Hepatocyte (in vitro differentiated cells): ENCODE results near the gene SETX. TPM values are rescaled to one million over a fixed set of nuclear protein-coding genes. Genes with fewer than 3 reads are reported as not detected.
"Not testable (repeated sequence)": the region's sequence is repeated elsewhere in the genome, so short reads cannot be mapped to it uniquely, and the experiment has no call there.

ENCODE experiments used
- DNase-seq: peaks from one replicate; pipeline ENCODE4 v3.0.0-alpha.2; 2016; ENCODE audit warnings: low spot score
- H2AFZ ChIP-seq: fragments of 200-600 bp; sonication (generic); 2 replicates; pipeline ENCODE4 v1.6.0; 2016; ENCODE audit warnings: antibody characterized with exemption, mild to moderate bottlenecking
- H3K27ac ChIP-seq: fragments of 200-600 bp; sonication (generic); 2 replicates; pipeline ENCODE4 v1.5.1; 2016; ENCODE audit warnings: mild to moderate bottlenecking
- H3K27me3 ChIP-seq: fragments of 200-600 bp; sonication (generic); 2 replicates; pipeline ENCODE4 v1.6.1; 2016
- H3K36me3 ChIP-seq: fragments of 200-600 bp; sonication (generic); replicated peaks from 2 replicates; pipeline ENCODE4 v1.5.1; 2016; ENCODE audit warnings: low read depth; ENCODE audit not compliant: insufficient read depth
- H3K4me1 ChIP-seq: fragments of 200-600 bp; sonication (generic); 2 replicates; pipeline ENCODE4 v1.5.1; 2016; ENCODE audit warnings: mild to moderate bottlenecking, moderate library complexity; ENCODE audit not compliant: insufficient read depth
- H3K4me2 ChIP-seq: fragments of 200-600 bp; sonication (generic); 2 replicates; pipeline ENCODE4 v1.6.0; 2016
- H3K4me3 ChIP-seq: fragments of 200-600 bp; sonication (generic); 2 replicates; pipeline ENCODE4 v1.5.1; 2016; ENCODE audit warnings: mild to moderate bottlenecking
- H3K79me2 ChIP-seq: fragments of 200-600 bp; sonication (generic); 2 replicates; pipeline ENCODE4 v1.6.0; 2017; ENCODE audit warnings: mild to moderate bottlenecking
- H3K9me2 ChIP-seq: fragments of 200-600 bp; sonication (generic); replicated peaks from 2 replicates; pipeline ENCODE4 v1.6.0; 2017; ENCODE audit warnings: mild to moderate bottlenecking; ENCODE audit not compliant: insufficient read depth
- H3K9me3 ChIP-seq: fragments of 200-600 bp; sonication (generic); 2 replicates; pipeline ENCODE4 v1.5.1; 2016; ENCODE audit warnings: low read depth, mild to moderate bottlenecking
- H4K20me1 ChIP-seq: fragments of 200-600 bp; sonication (generic); 2 replicates; pipeline ENCODE4 v1.6.0; 2016; ENCODE audit warnings: mild to moderate bottlenecking; ENCODE audit not compliant: insufficient read depth, poor library complexity, severe bottlenecking
- EZH2 ChIP-seq: fragments of 200-600 bp; sonication (generic); IDR thresholded peaks from 2 replicates; pipeline ENCODE4 v1.6.1; 2016; ENCODE audit warnings: antibody characterized with exemption, mild to moderate bottlenecking, borderline replicate concordance
- EZH2phosphoT487 ChIP-seq: fragments of 200-600 bp; sonication (generic); IDR thresholded peaks from one replicate; pipeline ENCODE4 v1.6.1; 2018; ENCODE audit warnings: antibody characterized with exemption, mild to moderate bottlenecking, low read depth, moderate library complexity; ENCODE audit not compliant: unreplicated experiment, severe bottlenecking
- WGBS: methylation state at CpG from one replicate; pipeline ENCODE4 v1.1.6; 2016; ENCODE audit warnings: low lambda C conversion rate; ENCODE audit errors: missing lambda C conversion rate; 5-methylcytosine and 5-hydroxymethylcytosine counted together
- polyA plus RNA-seq: library from polyadenylated mRNA; unstranded; fragments of >200 nt; fragmentation: Nextera tagmentation; extraction: Ambion mirVana; gene quantifications from 2 replicates; pipeline ENCODE4 v1.2.1, GENCODE V29; 2016
- total RNA-seq: library from RNA; depleted of rRNA; stranded (reverse); fragments of >200 nt; gene quantifications from 2 replicates; pipeline ENCODE4 v1.2.3, GENCODE V29; 2014
- TF ChIP-seq, protein P1 (sequence below): fragments of 200-600 bp; sonication (generic); IDR thresholded peaks from 2 replicates; pipeline ENCODE4 v1.5.1; 2016; ENCODE audit warnings: antibody characterized with exemption, mild to moderate bottlenecking; ENCODE audit not compliant: poor library complexity

The SETX gene
- total and polyA plus RNA-seq, 2 experiments from 2014 or later = 12.0 to 61.0 TPM

DNA sequence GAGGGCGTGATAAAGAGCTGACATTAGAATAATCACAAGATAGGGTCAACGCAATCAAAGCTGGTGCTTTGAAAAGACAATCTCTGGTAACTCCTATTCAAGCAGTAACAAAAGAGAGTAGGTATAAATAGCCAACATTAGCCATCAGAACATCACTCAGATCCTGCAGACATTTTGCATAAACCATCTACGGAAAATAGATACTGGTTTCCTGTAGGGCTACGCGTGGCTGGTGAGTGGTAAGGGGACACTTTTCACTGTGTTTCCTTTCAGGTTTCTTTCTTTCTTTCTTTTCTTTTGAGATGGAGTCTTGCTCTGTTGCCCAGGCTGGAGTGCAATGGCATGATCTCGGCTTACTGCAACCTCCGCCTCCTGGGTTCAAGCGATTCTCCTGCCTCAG, 29.6 kb upstream of the SETX start:
- no peak overlapping the region for H3K27ac ChIP-seq
- 96% methylated on average over 8 of the region's 8 CpGs for WGBS
- H3K4me3 ChIP-seq = no peak overlapping the region
- TF ChIP-seq EZH2 (no peak), EZH2phosphoT487 (no peak)
- TF ChIP-seq, protein P1, sequence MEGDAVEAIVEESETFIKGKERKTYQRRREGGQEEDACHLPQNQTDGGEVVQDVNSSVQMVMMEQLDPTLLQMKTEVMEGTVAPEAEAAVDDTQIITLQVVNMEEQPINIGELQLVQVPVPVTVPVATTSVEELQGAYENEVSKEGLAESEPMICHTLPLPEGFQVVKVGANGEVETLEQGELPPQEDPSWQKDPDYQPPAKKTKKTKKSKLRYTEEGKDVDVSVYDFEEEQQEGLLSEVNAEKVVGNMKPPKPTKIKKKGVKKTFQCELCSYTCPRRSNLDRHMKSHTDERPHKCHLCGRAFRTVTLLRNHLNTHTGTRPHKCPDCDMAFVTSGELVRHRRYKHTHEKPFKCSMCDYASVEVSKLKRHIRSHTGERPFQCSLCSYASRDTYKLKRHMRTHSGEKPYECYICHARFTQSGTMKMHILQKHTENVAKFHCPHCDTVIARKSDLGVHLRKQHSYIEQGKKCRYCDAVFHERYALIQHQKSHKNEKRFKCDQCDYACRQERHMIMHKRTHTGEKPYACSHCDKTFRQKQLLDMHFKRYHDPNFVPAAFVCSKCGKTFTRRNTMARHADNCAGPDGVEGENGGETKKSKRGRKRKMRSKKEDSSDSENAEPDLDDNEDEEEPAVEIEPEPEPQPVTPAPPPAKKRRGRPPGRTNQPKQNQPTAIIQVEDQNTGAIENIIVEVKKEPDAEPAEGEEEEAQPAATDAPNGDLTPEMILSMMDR = no peak
- no peaks in the 10 kb centered on the region for H3K4me1 ChIP-seq
- H3K36me3 ChIP-seq = no peaks in the 10 kb centered on the region
- H3K4me2 ChIP-seq = no peak overlapping the region
- no peaks in the 10 kb centered on the region for H4K20me1 ChIP-seq
- no peaks in the 10 kb centered on the region for H3K27me3 ChIP-seq
- no peak overlapping the region for H2AFZ ChIP-seq
- DNase-seq = no peak
- H3K9me3 ChIP-seq = no peaks in the 10 kb centered on the region
- no peaks in the 10 kb centered on the region for H3K79me2 ChIP-seq
- H3K9me2 ChIP-seq = no peaks in the 10 kb centered on the region

DNA sequence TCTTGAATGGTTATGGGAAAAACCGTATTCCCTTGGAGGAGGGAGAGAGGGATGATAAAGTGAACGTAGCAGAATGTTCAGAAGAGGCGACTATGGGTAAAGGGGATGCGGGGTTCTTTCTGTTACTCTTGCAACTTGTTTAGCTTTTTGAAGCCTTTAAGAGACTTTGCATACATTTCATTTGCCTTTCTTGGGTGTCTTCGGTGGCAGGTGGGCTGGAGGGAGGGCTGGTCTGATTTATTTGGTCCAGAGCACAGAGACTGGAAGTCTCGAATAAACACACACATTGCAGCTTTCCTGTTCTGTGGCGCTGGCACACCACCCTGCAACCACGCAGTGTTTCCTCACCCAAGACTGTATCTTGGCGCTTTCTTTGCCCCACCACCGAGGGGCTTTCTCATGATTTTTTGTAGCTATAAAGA, 28.7 kb upstream of the SETX start:
- H3K9me3 ChIP-seq = no peaks in the 10 kb centered on the region
- no peak overlapping the region for H3K4me2 ChIP-seq
- no peaks in the 10 kb centered on the region for H3K9me2 ChIP-seq
- DNase-seq = no peak
- no peaks in the 10 kb centered on the region for H3K79me2 ChIP-seq
- H4K20me1 ChIP-seq = no peaks in the 10 kb centered on the region
- H3K4me1 ChIP-seq = no peaks in the 10 kb centered on the region
- H3K27ac ChIP-seq = no peak overlapping the region
- 96% methylated on average over 10 of the region's 10 CpGs for WGBS
- TF ChIP-seq EZH2phosphoT487 = no peak
- TF ChIP-seq, protein P1 = no peak
- TF ChIP-seq EZH2 = no peak
- H3K4me3 ChIP-seq = no peak overlapping the region
- no peaks in the 10 kb centered on the region for H3K36me3 ChIP-seq
- no peak overlapping the region for H2AFZ ChIP-seq
- no peaks in the 10 kb centered on the region for H3K27me3 ChIP-seq

DNA sequence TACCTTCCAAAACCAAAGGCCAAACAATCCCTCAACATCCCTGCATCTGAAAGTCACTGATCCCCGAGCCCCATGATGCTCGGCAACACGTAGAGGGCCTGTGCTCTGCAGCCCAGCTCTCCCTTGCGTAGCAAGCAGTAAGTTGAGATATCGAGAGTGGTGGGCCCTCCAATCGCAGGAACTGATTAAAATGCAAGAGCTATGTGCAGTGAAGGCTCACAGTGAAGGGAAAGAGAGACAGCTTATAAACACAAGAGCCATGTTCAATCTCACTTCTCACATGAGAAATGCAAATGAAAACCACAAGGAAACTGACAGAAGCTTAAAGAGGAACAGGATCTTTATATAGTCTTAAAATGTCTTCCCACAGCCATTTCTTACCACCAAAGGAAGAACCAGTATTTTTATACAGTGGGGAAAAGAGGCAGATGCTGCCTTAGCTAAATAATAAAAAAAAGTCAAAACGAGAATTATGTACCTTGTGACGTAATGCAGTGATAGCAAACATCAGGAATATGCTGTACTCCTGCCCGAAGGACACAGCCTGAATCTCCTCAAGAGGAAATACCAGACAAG, 27.3 kb upstream of the SETX start:
- H3K27ac ChIP-seq = no peak overlapping the region
- WGBS = 97% methylated on average over 9 of the region's 9 CpGs
- H3K79me2 ChIP-seq = no peaks in the 10 kb centered on the region
- H3K9me2 ChIP-seq = no peaks in the 10 kb centered on the region
- TF ChIP-seq EZH2 (no peak), EZH2phosphoT487 (no peak)
- TF ChIP-seq, protein P1 = no peak
- no peaks in the 10 kb centered on the region for H3K4me1 ChIP-seq
- H3K27me3 ChIP-seq = no peaks in the 10 kb centered on the region
- no peaks in the 10 kb centered on the region for H4K20me1 ChIP-seq
- no peak overlapping the region for H3K4me2 ChIP-seq
- no peak for DNase-seq
- no peak overlapping the region for H3K4me3 ChIP-seq
- no peaks in the 10 kb centered on the region for H3K9me3 ChIP-seq
- H2AFZ ChIP-seq = no peak overlapping the region
- no peaks in the 10 kb centered on the region for H3K36me3 ChIP-seq

DNA sequence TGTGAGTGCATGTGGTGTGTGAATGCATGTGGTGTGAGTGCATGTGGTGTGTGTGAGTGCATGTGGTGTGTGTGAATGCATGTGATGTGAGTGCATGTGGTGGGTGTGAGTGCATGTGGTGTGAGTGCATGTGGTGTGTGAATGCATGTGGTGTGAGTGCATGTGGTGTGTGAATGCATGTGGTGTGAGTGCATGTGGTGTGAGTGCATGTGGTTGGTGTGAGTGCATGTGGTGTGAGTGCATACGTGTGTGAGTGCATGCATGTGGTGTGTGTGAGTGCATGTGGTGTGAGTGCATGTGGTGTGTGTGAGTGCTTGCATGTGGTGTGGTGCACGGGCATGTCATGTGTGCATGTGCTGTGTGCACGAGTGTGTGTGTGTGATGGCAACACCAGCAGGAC, 23.6 kb upstream of the SETX start:
- whole genome bisulfite sequencing = 100% methylated on average over 3 of the region's 3 CpGs
- H3K36me3 ChIP-seq = not testable (repeated sequence)

DNA sequence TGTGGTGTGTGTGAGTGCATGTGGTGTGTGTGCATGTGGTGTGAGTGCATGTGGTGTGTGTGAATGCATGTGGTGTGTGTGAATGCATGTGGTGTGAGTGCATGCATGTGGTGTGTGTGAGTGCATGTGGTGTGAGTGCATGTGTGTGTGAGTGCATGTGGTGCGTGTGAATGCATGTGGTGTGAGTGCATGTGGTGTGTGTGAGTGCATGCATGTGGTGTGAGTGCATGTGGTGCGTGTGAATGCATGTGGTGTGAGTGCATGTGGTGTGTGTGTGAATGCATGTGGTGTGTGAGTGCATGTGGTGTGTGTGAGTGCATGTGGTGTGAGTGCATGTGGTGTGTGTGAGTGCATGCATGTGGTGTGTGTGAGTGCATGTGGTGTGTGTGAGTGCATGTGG, 23.0 kb upstream of the SETX start:
- not testable (repeated sequence) for H3K4me2 ChIP-seq, H3K9me3 ChIP-seq, H3K36me3 ChIP-seq, H4K20me1 ChIP-seq, H3K4me1 ChIP-seq, H3K4me3 ChIP-seq, DNase-seq, H3K27me3 ChIP-seq, H2AFZ ChIP-seq, H3K27ac ChIP-seq, H3K9me2 ChIP-seq, H3K79me2 ChIP-seq
- WGBS = no CpG with 5 or more reads among the region's 2 CpGs

More for the DNA sequence above, 23.6 kb upstream of the SETX start:
- H4K20me1 ChIP-seq, H3K4me2 ChIP-seq, H3K9me3 ChIP-seq, H3K79me2 ChIP-seq, DNase-seq, H3K27me3 ChIP-seq, H3K4me1 ChIP-seq, H3K9me2 ChIP-seq, H2AFZ ChIP-seq, H3K4me3 ChIP-seq, H3K27ac ChIP-seq: not testable (repeated sequence)
